WTC11 (cell line): ENCODE measurements around the gene TBCEL. TPM values are rescaled to one million over a fixed set of nuclear protein-coding genes. Genes with fewer than 3 reads are reported as not detected.

Experiments used
- ATAC-seq: fragments of 200-7000 bp; cut with Tn5 transposase; 2 replicates; pipeline ENCODE4 v1.10.0; 2021; ENCODE audit warnings: mild to moderate bottlenecking, moderate library complexity
- CTCF ChIA-PET: fragments of 300-600 bp; sonication (Branson Sonifier 250); formaldehyde crosslinking; loops from one replicate; lab custom pipeline; 2021; ENCODE audit warnings: antibody characterized with exemption; lab: Charles Lee
- POLR2A ChIA-PET: fragments of 350-600 bp; sonication (Branson Sonifier 250); formaldehyde crosslinking; loops from one replicate; lab custom pipeline; 2021; ENCODE audit warnings: antibody characterized with exemption; lab: Charles Lee
- DNase-seq: peaks from one replicate; pipeline ENCODE4 v3.0.0; 2021; ENCODE audit warnings: low spot score
- H3K27ac Mint-ChIP-seq: 2 replicates; pipeline ENCODE4 v1.8.0; 2021; ENCODE audit warnings: mixed read lengths
- H3K27me3 Mint-ChIP-seq: 2 replicates; pipeline ENCODE4 v1.8.0; 2021; ENCODE audit warnings: low read depth, mild to moderate bottlenecking, moderate library complexity, mixed read lengths
- H3K36me3 Mint-ChIP-seq: 2 replicates; pipeline ENCODE4 v1.8.0; 2021; ENCODE audit warnings: mixed read lengths
- H3K4me1 Mint-ChIP-seq: 2 replicates; pipeline ENCODE4 v1.8.0; 2022; ENCODE audit warnings: mixed read lengths
- H3K4me3 Mint-ChIP-seq: 2 replicates; pipeline ENCODE4 v1.8.0; 2021; ENCODE audit warnings: mild to moderate bottlenecking, moderate library complexity, mixed read lengths
- H3K9me3 Mint-ChIP-seq: 2 replicates; pipeline ENCODE4 v1.8.0; 2021; ENCODE audit warnings: mixed read lengths
- AR ChIP-seq: fragments of 250-450 bp; sonication (Bioruptor Pico); IDR thresholded peaks from 2 replicates; pipeline ENCODE4 v1.9.0; 2021; ENCODE audit warnings: mild to moderate bottlenecking
- ATF6 ChIP-seq: sonication (generic); formaldehyde crosslinking; IDR thresholded peaks from 2 replicates; pipeline ENCODE4 v1.8.1; 2023; ENCODE audit warnings: mild to moderate bottlenecking, missing genetic modification reagents
- CTCF ChIP-seq: fragments of 200-600 bp; IDR thresholded peaks from 2 replicates; pipeline ENCODE4 v1.8.0; 2022; ENCODE audit warnings: antibody characterized with exemption
- ELF4 ChIP-seq: sonication (generic); formaldehyde crosslinking; IDR thresholded peaks from 2 replicates; pipeline ENCODE4 v1.8.1; 2022; ENCODE audit warnings: low read depth, mild to moderate bottlenecking, moderate library complexity, missing genetic modification reagents
- FOXP1 ChIP-seq: sonication (generic); formaldehyde crosslinking; IDR thresholded peaks from 2 replicates; pipeline ENCODE4 v1.8.0; 2022; ENCODE audit warnings: missing genetic modification reagents, mild to moderate bottlenecking, moderate library complexity, borderline replicate concordance
- PREB ChIP-seq: sonication (generic); formaldehyde crosslinking; IDR thresholded peaks from 2 replicates; pipeline ENCODE4 v1.8.1; 2022; ENCODE audit warnings: mild to moderate bottlenecking, missing genetic modification reagents, moderate library complexity, borderline replicate concordance
- SP1 ChIP-seq: sonication (generic); formaldehyde crosslinking; conservative IDR thresholded peaks from 2 replicates; pipeline ENCODE4 v1.8.1; 2022; ENCODE audit warnings: missing genetic modification reagents
- ZNF263 ChIP-seq: sonication (generic); formaldehyde crosslinking; IDR thresholded peaks from 2 replicates; pipeline ENCODE4 v1.8.1; 2022; ENCODE audit warnings: low read depth, mild to moderate bottlenecking, moderate library complexity, missing genetic modification reagents
- ZNF423 ChIP-seq: fragments of 250-450 bp; sonication (Bioruptor Pico); IDR thresholded peaks from 2 replicates; pipeline ENCODE4 v2.1.2; 2022; ENCODE audit warnings: mild to moderate bottlenecking, moderate library complexity
- total RNA-seq: library from RNA; stranded (reverse); gene quantifications from 3 replicates; pipeline ENCODE4 v1.2.3, GENCODE V29; 2021
- TF ChIP-seq, protein P1 (sequence below): sonication (generic); formaldehyde crosslinking; IDR thresholded peaks from 2 replicates; pipeline ENCODE4 v1.8.0; 2022; ENCODE audit warnings: mild to moderate bottlenecking, missing genetic modification reagents
- TF ChIP-seq, protein P2 (sequence below): sonication (generic); formaldehyde crosslinking; IDR thresholded peaks from 2 replicates; pipeline ENCODE4 v1.8.1; 2023; ENCODE audit warnings: mild to moderate bottlenecking, moderate library complexity, missing genetic modification reagents
- TF ChIP-seq, protein P3 (sequence below): sonication (generic); formaldehyde crosslinking; IDR thresholded peaks from 2 replicates; pipeline ENCODE4 v1.8.1; 2022; ENCODE audit warnings: mild to moderate bottlenecking, moderate library complexity, missing genetic modification reagents
- TF ChIP-seq, protein P4 (sequence below): sonication (generic); formaldehyde crosslinking; IDR thresholded peaks from 2 replicates; pipeline ENCODE4 v1.8.1; 2023; ENCODE audit warnings: mild to moderate bottlenecking, missing genetic modification reagents, borderline replicate concordance

Gene TBCEL
- total RNA-seq, 1 experiment from 2014 or later = 9.5 TPM

DNA sequence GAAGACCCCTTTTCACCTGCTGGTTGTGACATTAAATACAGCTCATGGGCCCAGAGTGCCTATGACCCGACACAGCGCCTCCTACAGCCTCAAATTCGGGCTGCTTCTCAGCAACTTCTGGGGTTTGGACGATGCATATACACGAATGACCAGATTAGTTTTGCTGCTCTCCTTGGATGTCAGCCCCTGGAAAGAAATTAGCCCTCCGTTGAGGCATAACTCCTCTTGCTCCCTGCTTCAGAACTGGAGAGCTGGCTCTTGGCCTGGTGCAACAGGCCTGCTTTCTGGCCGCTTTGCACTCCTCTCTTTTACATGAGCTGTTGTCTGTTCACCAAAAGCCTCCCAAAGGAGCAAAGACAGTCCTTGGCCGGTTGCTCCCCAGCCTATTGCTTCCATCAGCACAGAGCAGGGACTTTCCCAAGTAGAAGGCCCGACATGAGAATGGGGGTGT, 80.4 kb downstream of the TBCEL start:
- H3K4me3 Mint-ChIP-seq = no peak overlapping the region
- no peaks in the 10 kb centered on the region for H3K36me3 Mint-ChIP-seq
- peak; percentile 89 for ATAC-seq
- CTCF ChIA-PET = interaction anchor here (0.5 to 2.1 kb wide), 48 partner anchors 9 to 609 kb away, joined by 3 to 13 read pairs (median 4); partner anchors contain the start of gene TBCEL
- H3K27ac Mint-ChIP-seq = no peak overlapping the region
- peaks cover 28% of the 10 kb centered on the region for H3K4me1 Mint-ChIP-seq
- no peaks in the 10 kb centered on the region for H3K9me3 Mint-ChIP-seq
- H3K27me3 Mint-ChIP-seq = no peaks in the 10 kb centered on the region
- no peak for TF ChIP-seq ZNF423 (CRISPR knock-in tag)
- TF ChIP-seq CTCF = peak; percentile 30; the same call in 1 of the 2 replicates
- POLR2A ChIA-PET = no interaction called here
- peak; percentile 52 for DNase-seq

GRCh38 chr11:121105063-121105480, 81.2 kb downstream of the TBCEL start:
- H3K4me1 Mint-ChIP-seq = peaks cover 28% of the 10 kb centered on the region
- CTCF ChIA-PET = interaction anchor here (0.6 to 2.1 kb wide), 19 partner anchors 9 to 486 kb away, joined by 3 to 11 read pairs (median 6); partner anchors contain the start of gene TBCEL
- TF ChIP-seq PREB (CRISPR knock-in tag) (no peak), SP1 (no peak), FOXP1 (no peak), AR (CRISPR knock-in tag) (no peak), ATF6 (CRISPR knock-in tag) (no peak), ZNF263 (CRISPR knock-in tag) (no peak), ELF4 (no peak)
- TF ChIP-seq, protein P1, sequence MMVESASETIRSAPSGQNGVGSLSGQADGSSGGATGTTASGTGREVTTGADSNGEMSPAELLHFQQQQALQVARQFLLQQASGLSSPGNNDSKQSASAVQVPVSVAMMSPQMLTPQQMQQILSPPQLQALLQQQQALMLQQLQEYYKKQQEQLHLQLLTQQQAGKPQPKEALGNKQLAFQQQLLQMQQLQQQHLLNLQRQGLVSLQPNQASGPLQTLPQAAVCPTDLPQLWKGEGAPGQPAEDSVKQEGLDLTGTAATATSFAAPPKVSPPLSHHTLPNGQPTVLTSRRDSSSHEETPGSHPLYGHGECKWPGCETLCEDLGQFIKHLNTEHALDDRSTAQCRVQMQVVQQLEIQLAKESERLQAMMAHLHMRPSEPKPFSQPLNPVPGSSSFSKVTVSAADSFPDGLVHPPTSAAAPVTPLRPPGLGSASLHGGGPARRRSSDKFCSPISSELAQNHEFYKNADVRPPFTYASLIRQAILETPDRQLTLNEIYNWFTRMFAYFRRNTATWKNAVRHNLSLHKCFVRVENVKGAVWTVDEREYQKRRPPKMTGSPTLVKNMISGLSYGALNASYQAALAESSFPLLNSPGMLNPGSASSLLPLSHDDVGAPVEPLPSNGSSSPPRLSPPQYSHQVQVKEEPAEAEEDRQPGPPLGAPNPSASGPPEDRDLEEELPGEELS (CRISPR knock-in tag) = no peak
- TF ChIP-seq, protein P2, sequence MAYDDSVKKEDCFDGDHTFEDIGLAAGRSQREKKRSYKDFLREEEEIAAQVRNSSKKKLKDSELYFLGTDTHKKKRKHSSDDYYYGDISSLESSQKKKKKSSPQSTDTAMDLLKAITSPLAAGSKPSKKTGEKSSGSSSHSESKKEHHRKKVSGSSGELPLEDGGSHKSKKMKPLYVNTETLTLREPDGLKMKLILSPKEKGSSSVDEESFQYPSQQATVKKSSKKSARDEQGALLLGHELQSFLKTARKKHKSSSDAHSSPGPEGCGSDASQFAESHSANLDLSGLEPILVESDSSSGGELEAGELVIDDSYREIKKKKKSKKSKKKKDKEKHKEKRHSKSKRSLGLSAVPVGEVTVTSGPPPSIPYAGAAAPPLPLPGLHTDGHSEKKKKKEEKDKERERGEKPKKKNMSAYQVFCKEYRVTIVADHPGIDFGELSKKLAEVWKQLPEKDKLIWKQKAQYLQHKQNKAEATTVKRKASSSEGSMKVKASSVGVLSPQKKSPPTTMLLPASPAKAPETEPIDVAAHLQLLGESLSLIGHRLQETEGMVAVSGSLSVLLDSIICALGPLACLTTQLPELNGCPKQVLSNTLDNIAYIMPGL (CRISPR knock-in tag) = no peak
- TF ChIP-seq, protein P3, sequence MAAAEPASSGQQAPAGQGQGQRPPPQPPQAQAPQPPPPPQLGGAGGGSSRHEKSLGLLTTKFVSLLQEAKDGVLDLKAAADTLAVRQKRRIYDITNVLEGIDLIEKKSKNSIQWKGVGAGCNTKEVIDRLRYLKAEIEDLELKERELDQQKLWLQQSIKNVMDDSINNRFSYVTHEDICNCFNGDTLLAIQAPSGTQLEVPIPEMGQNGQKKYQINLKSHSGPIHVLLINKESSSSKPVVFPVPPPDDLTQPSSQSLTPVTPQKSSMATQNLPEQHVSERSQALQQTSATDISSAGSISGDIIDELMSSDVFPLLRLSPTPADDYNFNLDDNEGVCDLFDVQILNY = no peak
- TF ChIP-seq, protein P4, sequence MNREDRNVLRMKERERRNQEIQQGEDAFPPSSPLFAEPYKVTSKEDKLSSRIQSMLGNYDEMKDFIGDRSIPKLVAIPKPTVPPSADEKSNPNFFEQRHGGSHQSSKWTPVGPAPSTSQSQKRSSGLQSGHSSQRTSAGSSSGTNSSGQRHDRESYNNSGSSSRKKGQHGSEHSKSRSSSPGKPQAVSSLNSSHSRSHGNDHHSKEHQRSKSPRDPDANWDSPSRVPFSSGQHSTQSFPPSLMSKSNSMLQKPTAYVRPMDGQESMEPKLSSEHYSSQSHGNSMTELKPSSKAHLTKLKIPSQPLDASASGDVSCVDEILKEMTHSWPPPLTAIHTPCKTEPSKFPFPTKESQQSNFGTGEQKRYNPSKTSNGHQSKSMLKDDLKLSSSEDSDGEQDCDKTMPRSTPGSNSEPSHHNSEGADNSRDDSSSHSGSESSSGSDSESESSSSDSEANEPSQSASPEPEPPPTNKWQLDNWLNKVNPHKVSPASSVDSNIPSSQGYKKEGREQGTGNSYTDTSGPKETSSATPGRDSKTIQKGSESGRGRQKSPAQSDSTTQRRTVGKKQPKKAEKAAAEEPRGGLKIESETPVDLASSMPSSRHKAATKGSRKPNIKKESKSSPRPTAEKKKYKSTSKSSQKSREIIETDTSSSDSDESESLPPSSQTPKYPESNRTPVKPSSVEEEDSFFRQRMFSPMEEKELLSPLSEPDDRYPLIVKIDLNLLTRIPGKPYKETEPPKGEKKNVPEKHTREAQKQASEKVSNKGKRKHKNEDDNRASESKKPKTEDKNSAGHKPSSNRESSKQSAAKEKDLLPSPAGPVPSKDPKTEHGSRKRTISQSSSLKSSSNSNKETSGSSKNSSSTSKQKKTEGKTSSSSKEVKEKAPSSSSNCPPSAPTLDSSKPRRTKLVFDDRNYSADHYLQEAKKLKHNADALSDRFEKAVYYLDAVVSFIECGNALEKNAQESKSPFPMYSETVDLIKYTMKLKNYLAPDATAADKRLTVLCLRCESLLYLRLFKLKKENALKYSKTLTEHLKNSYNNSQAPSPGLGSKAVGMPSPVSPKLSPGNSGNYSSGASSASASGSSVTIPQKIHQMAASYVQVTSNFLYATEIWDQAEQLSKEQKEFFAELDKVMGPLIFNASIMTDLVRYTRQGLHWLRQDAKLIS (CRISPR knock-in tag) = no peak
- TF ChIP-seq, all 79 proteins: peak for 0
- DNase-seq (no peak), ATAC-seq (no peak)
- no peaks in the 10 kb centered on the region for H3K9me3 Mint-ChIP-seq
- H3K36me3 Mint-ChIP-seq = no peaks in the 10 kb centered on the region
- H3K27me3 Mint-ChIP-seq = no peaks in the 10 kb centered on the region
- no peak overlapping the region for H3K4me3 Mint-ChIP-seq
- H3K27ac Mint-ChIP-seq = no peak overlapping the region
- POLR2A ChIA-PET = no interaction called here
